ENCODE measurements around the gene TIGD3. TPM values are rescaled to one million over a fixed set of nuclear protein-coding genes. Genes with fewer than 3 reads are reported as not detected.

The TIGD3 gene
- total and polyA plus RNA-seq, 2 of the 13 experiments (the other 11 are each of a cell fraction or from before 2014, with no cell fraction given), result 0.49 to 4.9 TPM

GRCh38 chr11:65382033-65382803 lies 27.7 kb downstream of the TIGD3 start, which contains the start of gene SLC25A45 (continued):
- TF ChIP-seq, protein P1, sequence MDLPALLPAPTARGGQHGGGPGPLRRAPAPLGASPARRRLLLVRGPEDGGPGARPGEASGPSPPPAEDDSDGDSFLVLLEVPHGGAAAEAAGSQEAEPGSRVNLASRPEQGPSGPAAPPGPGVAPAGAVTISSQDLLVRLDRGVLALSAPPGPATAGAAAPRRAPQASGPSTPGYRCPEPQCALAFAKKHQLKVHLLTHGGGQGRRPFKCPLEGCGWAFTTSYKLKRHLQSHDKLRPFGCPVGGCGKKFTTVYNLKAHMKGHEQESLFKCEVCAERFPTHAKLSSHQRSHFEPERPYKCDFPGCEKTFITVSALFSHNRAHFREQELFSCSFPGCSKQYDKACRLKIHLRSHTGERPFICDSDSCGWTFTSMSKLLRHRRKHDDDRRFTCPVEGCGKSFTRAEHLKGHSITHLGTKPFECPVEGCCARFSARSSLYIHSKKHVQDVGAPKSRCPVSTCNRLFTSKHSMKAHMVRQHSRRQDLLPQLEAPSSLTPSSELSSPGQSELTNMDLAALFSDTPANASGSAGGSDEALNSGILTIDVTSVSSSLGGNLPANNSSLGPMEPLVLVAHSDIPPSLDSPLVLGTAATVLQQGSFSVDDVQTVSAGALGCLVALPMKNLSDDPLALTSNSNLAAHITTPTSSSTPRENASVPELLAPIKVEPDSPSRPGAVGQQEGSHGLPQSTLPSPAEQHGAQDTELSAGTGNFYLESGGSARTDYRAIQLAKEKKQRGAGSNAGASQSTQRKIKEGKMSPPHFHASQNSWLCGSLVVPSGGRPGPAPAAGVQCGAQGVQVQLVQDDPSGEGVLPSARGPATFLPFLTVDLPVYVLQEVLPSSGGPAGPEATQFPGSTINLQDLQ (CRISPR knock-in tag; IDR thresholded peaks at IDR 0.05), result no peak
- no peak for TF ChIP-seq ZNF776 (CRISPR knock-in tag; IDR thresholded peaks at IDR 0.05)
- peak; percentile 86 for TF ChIP-seq NFIC (IDR thresholded peaks at IDR 0.05; ENCODE audit: low read length)
- TF ChIP-seq PHF20 (CRISPR knock-in tag; IDR thresholded peaks at IDR 0.05), result peak; percentile 43; the same call in 1 of the 2 replicates
- TF ChIP-seq ZNF383 (CRISPR knock-in tag; IDR thresholded peaks at IDR 0.05; ENCODE audit: borderline replicate concordance), result peak; percentile 52; the same call in 1 of the 2 replicates
- no peak for TF ChIP-seq RBM22 (optimal IDR thresholded peaks at IDR 0.05; ENCODE audit: low read length)
- TF ChIP-seq ZSCAN31 (CRISPR knock-in tag; IDR thresholded peaks at IDR 0.05; ENCODE audit: low read depth), result no peak
- no peak for TF ChIP-seq PCBP2 (optimal IDR thresholded peaks at IDR 0.05; ENCODE audit: low read depth, low read length, poor library complexity, severe bottlenecking)
- no peak for TF ChIP-seq BRD4 (CRISPR knock-in tag; IDR thresholded peaks at IDR 0.05)
- peak; percentile 93; the same call in 1 of the 2 replicates for TF ChIP-seq NAIF1 (CRISPR knock-in tag; IDR thresholded peaks at IDR 0.05; ENCODE audit: borderline replicate concordance)
- TF ChIP-seq JARID2 (CRISPR knock-in tag; IDR thresholded peaks at IDR 0.05; ENCODE audit: insufficient replicate concordance), result peak; percentile 55
- TF ChIP-seq DRAP1 (CRISPR knock-in tag; IDR thresholded peaks at IDR 0.05), result no peak
- no peak for TF ChIP-seq SP1 (IDR thresholded peaks at IDR 0.05)
- peak; percentile 73 for TF ChIP-seq SP1 (CRISPR knock-in tag; IDR thresholded peaks at IDR 0.05)
- TF ChIP-seq TAF1 (CRISPR knock-in tag; IDR thresholded peaks at IDR 0.05), result peak; percentile 70; the same call in 1 of the 2 replicates
- TF ChIP-seq PREB (CRISPR knock-in tag; IDR thresholded peaks at IDR 0.05), result no peak
- no peak; the same call in 1 of the 2 replicates for TF ChIP-seq ATRX (CRISPR knock-in tag; IDR thresholded peaks at IDR 0.05; ENCODE audit: borderline replicate concordance)
- TF ChIP-seq, protein P2, sequence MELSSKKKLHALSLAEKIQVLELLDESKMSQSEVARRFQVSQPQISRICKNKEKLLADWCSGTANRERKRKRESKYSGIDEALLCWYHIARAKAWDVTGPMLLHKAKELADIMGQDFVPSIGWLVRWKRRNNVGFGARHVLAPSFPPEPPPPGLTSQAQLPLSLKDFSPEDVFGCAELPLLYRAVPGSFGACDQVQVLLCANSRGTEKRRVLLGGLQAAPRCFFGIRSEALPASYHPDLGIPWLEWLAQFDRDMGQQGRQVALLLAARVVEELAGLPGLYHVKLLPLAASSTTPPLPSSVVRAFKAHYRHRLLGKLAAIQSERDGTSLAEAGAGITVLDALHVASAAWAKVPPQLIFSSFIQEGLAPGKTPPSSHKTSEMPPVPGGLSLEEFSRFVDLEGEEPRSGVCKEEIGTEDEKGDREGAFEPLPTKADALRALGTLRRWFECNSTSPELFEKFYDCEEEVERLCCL (CRISPR knock-in tag; IDR thresholded peaks at IDR 0.05; ENCODE audit: borderline replicate concordance), result 0 out of 2 replicates have a peak, but pooled peaks have one; percentile 20
- TF ChIP-seq ZNF598 (CRISPR knock-in tag; IDR thresholded peaks at IDR 0.05; ENCODE audit: borderline replicate concordance), result peak; percentile 61; the same call in 1 of the 2 replicates
- TF ChIP-seq SP2 (CRISPR knock-in tag; IDR thresholded peaks at IDR 0.05), result no peak; the same call in 1 of the 2 replicates
- TF ChIP-seq, protein P3, sequence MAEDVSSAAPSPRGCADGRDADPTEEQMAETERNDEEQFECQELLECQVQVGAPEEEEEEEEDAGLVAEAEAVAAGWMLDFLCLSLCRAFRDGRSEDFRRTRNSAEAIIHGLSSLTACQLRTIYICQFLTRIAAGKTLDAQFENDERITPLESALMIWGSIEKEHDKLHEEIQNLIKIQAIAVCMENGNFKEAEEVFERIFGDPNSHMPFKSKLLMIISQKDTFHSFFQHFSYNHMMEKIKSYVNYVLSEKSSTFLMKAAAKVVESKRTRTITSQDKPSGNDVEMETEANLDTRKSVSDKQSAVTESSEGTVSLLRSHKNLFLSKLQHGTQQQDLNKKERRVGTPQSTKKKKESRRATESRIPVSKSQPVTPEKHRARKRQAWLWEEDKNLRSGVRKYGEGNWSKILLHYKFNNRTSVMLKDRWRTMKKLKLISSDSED (CRISPR knock-in tag; IDR thresholded peaks at IDR 0.05), result no peak
- peak; percentile 83 for TF ChIP-seq CCDC6 (CRISPR knock-in tag; IDR thresholded peaks at IDR 0.05)
- no peak for TF ChIP-seq ZNF569 (CRISPR knock-in tag; IDR thresholded peaks at IDR 0.05; ENCODE audit: borderline replicate concordance)
- TF ChIP-seq ZNF878 (CRISPR knock-in tag; IDR thresholded peaks at IDR 0.05), result peak; percentile 91
